GM19372 (cell line): ENCODE data around the gene SYF2.

Source experiments
- ATAC-seq: cut with Tn5 transposase; IDR thresholded peaks from one replicate; pipeline ENCODE4 v1.9.1; 2021; ENCODE audit warnings: mild to moderate bottlenecking, low read depth, moderate library complexity; ENCODE audit not compliant: unreplicated experiment

Gene SYF2

GRCh38 chr1:25186161-25187007 lies 45.9 kb downstream of the SYF2 start:
- no peak for ATAC-seq

GRCh38 chr1:25185409-25186160 lies 46.7 kb downstream of the SYF2 start:
- no peak for ATAC-seq

- ATAC-seq, result no peak
Observed at GRCh38 chr1:25184001-25184762, 48.1 kb downstream of the SYF2 start.

GRCh38 chr1:25183126-25183980 lies 48.9 kb downstream of the SYF2 start:
- ATAC-seq, result no peak

- ATAC-seq, result no peak
Observed at GRCh38 chr1:25182629-25183028, 49.7 kb downstream of the SYF2 start.

GRCh38 chr1:25180996-25181395 lies 51.3 kb downstream of the SYF2 start:
- ATAC-seq, result no peak

GRCh38 chr1:25178917-25179561 lies 53.3 kb downstream of the SYF2 start:
- ATAC-seq, result no peak

GRCh38 chr1:25174730-25175612 lies 57.3 kb downstream of the SYF2 start:
- no peak for ATAC-seq

GRCh38 chr1:25174363-25174729 lies 58.0 kb downstream of the SYF2 start:
- ATAC-seq, result no peak

GRCh38 chr1:25173809-25174340 lies 58.4 kb downstream of the SYF2 start:
- no peak for ATAC-seq
